ENCODE data around the gene TVP23B. TPM values are rescaled to one million over a fixed set of nuclear protein-coding genes. Genes with fewer than 3 reads are reported as not detected.

Gene TVP23B
- total and polyA plus RNA-seq, 2 donors from 2014 or later = 20.9 to 35.3 TPM

DNA sequence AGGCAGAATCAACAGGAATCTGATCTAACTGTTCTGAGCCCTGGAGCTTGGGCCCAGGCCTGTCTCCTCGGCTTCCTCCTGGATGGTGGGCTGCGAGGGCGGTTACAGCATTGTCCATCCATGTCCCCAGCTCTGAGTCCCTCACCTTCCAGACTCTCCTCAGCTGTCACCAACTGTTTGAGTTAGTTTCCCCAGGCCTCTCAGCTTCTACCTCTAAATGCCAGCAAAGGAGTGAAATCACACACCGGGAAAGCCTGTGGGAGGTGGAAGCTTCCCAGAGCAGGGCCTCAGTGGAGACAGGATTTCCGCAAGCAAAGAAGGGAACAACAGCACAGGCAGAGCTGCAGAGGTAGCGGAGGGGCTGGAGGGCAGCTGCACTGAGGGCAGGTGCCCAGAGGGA is 67.5 kb downstream of the TVP23B start:
- intact Hi-C loops (cut with DNase I) = no loop called here
- Histone ChIP-seq H3K27ac (ENCODE audit: low read depth in 2 of 2, low read length in 2 of 2) (no peak overlapping the region), H3K4me1 (ENCODE audit: control insufficient read depth in 2 of 3, insufficient read depth in 2 of 3, low read depth in 1 of 3, low read length in 3 of 3) (no peaks in the 10 kb centered on the region), H3K27me3 (ENCODE audit: control insufficient read depth, insufficient read depth, low read length) (no peaks in the 10 kb centered on the region), H3K9ac (ENCODE audit: low read length in 3 of 3) (no peak overlapping the region), H3K4me3 (ENCODE audit: low read length in 3 of 3) (no peak overlapping the region), H3K9me3 (ENCODE audit: control insufficient read depth in 2 of 3, insufficient read depth in 1 of 3, low read length in 3 of 3) (no peaks in the 10 kb centered on the region), H3K36me3 (ENCODE audit: control insufficient read depth in 2 of 3, insufficient read depth in 3 of 3, low read length in 3 of 3) (no peaks in the 10 kb centered on the region)
- FAIRE-seq (no peak), DNase-seq (peak in 4 of 5 donors; percentile 49 to 75 (median 62))
- TF ChIP-seq CTCF (IDR thresholded peaks at IDR 0.05; ENCODE audit: borderline replicate concordance, extremely low read depth, insufficient read depth) = no peak

DNA sequence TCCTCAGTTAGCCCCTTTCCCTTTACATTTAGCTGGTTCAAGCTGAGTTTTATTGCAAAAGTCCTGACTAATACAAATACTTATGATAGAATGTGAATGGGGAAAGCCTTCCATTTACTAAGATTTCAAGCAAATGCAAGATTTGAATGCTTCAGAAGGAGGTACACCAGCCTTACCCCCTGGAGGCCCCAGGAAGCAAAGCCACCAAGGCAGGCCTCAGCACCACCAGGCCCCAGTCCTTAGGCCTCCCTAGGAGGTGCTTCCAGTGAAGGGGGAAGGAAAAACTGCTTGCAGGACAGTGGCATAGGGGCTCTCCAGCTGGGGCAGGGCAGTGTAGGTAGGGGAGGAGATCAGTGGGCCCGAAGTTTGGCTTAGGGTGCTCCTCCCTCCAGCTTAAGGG is 69.7 kb downstream of the TVP23B start:
- Histone ChIP-seq H3K4me1 (ENCODE audit: control insufficient read depth in 2 of 3, insufficient read depth in 2 of 3, low read depth in 1 of 3, low read length in 3 of 3) (peaks cover 0 to under 1% (median 0%) of the 10 kb centered on the region in 3 donors), H3K9ac (ENCODE audit: low read length in 3 of 3) (no peak overlapping the region), H3K27me3 (ENCODE audit: control insufficient read depth, insufficient read depth, low read length) (no peaks in the 10 kb centered on the region), H3K27ac (ENCODE audit: low read depth in 2 of 2, low read length in 2 of 2) (no peak overlapping the region), H3K36me3 (ENCODE audit: control insufficient read depth in 2 of 3, insufficient read depth in 3 of 3, low read length in 3 of 3) (no peaks in the 10 kb centered on the region), H3K4me3 (ENCODE audit: low read length in 3 of 3) (no peak overlapping the region), H3K9me3 (ENCODE audit: control insufficient read depth in 2 of 3, insufficient read depth in 1 of 3, low read length in 3 of 3) (no peaks in the 10 kb centered on the region)
- no peak for FAIRE-seq
- intact Hi-C loops (cut with DNase I) = no loop called here
- DNase-seq = no peak
- TF ChIP-seq CTCF (IDR thresholded peaks at IDR 0.05; ENCODE audit: borderline replicate concordance, extremely low read depth, insufficient read depth) = no peak

- TF ChIP-seq CTCF (IDR thresholded peaks at IDR 0.05; ENCODE audit: borderline replicate concordance, extremely low read depth, insufficient read depth) = no peak
- no peak for FAIRE-seq
Measured at GRCh38 chr17:18851201-18851600, 70.2 kb downstream of the TVP23B start.

GRCh38 chr17:18854956-18855355 is 74.0 kb downstream of the TVP23B start:
- TF ChIP-seq CTCF (IDR thresholded peaks at IDR 0.05; ENCODE audit: borderline replicate concordance, extremely low read depth, insufficient read depth) = no peak
- FAIRE-seq = no peak
- Histone ChIP-seq H3K4me3 (ENCODE audit: low read length in 3 of 3) (no peak overlapping the region), H3K27ac (ENCODE audit: low read depth in 2 of 2, low read length in 2 of 2) (no peak overlapping the region), H3K9me3 (ENCODE audit: control insufficient read depth in 2 of 3, insufficient read depth in 1 of 3, low read length in 3 of 3) (no peaks in the 10 kb centered on the region), H3K27me3 (ENCODE audit: control insufficient read depth, insufficient read depth, low read length) (no peaks in the 10 kb centered on the region), H3K9ac (ENCODE audit: low read length in 3 of 3) (no peak overlapping the region), H3K36me3 (ENCODE audit: control insufficient read depth in 2 of 3, insufficient read depth in 3 of 3, low read length in 3 of 3) (no peaks in the 10 kb centered on the region), H3K4me1 (ENCODE audit: control insufficient read depth in 2 of 3, insufficient read depth in 2 of 3, low read depth in 1 of 3, low read length in 3 of 3) (peaks cover 0 to 6% (median 0%) of the 10 kb centered on the region in 3 donors)
- intact Hi-C loops (cut with DNase I) = no loop called here
- no peak for DNase-seq

More at GRCh38 chr17:18851201-18851600, 70.2 kb downstream of the TVP23B start:
- no peak overlapping the region for H3K9ac ChIP-seq (ENCODE audit: low read length in 3 of 3)
- H3K27ac ChIP-seq (ENCODE audit: low read depth in 2 of 2, low read length in 2 of 2) = no peak overlapping the region
- no peak overlapping the region for H3K4me3 ChIP-seq (ENCODE audit: low read length in 3 of 3)
- DNase-seq = no peak
- H3K27me3 ChIP-seq (ENCODE audit: control insufficient read depth, insufficient read depth, low read length) = no peaks in the 10 kb centered on the region
- peaks cover 0 to 3% (median 0%) of the 10 kb centered on the region in 3 donors for H3K4me1 ChIP-seq (ENCODE audit: control insufficient read depth in 2 of 3, insufficient read depth in 2 of 3, low read depth in 1 of 3, low read length in 3 of 3)
- intact Hi-C loops (cut with DNase I) = no loop called here
- H3K9me3 ChIP-seq (ENCODE audit: control insufficient read depth in 2 of 3, insufficient read depth in 1 of 3, low read length in 3 of 3) = no peaks in the 10 kb centered on the region
- H3K36me3 ChIP-seq (ENCODE audit: control insufficient read depth in 2 of 3, insufficient read depth in 3 of 3, low read length in 3 of 3) = no peaks in the 10 kb centered on the region
